A549 treated with CORT108297 at 1 μM for 4 hours (cell line): ENCODE data around the gene LYPD6B. TPM values are rescaled to one million over a fixed set of nuclear protein-coding genes. Genes with fewer than 3 reads are reported as not detected.

ENCODE experiments used
- total RNA-seq: library from RNA; stranded (reverse); fragments of 200-300 nt; extraction: Qiagen RNA extraction; gene quantifications from 5 replicates; pipeline ENCODE4 v1.2.3, GENCODE V29; 2022

LYPD6B gene, protein sequence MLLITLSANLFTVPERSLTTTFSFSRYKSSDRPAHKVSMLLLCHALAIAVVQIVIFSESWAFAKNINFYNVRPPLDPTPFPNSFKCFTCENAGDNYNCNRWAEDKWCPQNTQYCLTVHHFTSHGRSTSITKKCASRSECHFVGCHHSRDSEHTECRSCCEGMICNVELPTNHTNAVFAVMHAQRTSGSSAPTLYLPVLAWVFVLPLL
- total RNA-seq = 0.12 TPM in 1 of 5 replicates, not detected in the others

DNA sequence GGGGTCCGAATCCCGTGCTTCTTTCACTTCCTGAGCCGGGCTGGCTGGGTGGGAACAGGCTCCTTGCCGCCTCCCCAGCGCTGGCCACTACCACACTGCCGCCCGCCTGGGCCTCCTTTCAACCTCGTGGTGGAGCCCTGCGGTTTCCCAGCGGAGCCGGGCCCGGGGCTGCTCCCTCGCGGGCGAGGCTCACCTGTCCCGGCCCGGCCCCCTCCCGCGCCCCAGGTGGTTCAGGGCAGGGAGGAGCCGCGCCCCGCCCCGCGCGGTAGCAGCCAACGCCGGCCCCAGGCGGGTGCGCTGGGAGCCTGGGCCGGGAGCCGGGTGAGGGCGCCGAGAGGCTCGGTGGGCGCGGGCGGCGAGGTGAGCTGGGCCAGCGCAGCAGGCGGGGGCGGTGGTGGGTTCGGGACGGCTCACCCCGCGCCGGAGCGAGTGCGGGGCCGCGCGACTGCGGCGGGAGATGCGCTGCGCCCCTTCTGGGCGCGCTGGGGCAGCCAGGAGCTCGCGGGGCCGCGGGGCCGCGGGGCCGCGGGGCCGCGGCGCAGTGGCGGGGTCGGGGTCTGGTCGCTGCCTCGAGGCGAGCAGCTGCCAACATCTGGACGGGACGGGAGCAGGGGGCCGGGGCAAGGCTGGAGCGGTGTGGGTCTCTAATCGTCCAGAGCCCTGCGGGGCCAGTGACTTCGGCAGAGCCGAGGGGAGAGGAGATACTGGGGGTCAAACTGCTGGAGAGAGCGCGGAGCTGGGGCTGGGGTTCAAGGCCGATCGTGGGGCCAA, at the start of gene LYPD6B:
Gene LYPD6B (plus strand): TSS at position 258 of the 771 bp plus-strand sequence. CDS start 92,250 bp downstream, outside the sequence.

Other genes with a start within 250 kb of the LYPD6B start
- 0.27 to 0.43 TPM (median 0.31 TPM) in 5 replicates for gene KIF5C, start 163.5 kb upstream of the LYPD6B start, total RNA-seq